Measurements from ENCODE around the gene CACNA1I.

CACNA1I gene

DNA sequence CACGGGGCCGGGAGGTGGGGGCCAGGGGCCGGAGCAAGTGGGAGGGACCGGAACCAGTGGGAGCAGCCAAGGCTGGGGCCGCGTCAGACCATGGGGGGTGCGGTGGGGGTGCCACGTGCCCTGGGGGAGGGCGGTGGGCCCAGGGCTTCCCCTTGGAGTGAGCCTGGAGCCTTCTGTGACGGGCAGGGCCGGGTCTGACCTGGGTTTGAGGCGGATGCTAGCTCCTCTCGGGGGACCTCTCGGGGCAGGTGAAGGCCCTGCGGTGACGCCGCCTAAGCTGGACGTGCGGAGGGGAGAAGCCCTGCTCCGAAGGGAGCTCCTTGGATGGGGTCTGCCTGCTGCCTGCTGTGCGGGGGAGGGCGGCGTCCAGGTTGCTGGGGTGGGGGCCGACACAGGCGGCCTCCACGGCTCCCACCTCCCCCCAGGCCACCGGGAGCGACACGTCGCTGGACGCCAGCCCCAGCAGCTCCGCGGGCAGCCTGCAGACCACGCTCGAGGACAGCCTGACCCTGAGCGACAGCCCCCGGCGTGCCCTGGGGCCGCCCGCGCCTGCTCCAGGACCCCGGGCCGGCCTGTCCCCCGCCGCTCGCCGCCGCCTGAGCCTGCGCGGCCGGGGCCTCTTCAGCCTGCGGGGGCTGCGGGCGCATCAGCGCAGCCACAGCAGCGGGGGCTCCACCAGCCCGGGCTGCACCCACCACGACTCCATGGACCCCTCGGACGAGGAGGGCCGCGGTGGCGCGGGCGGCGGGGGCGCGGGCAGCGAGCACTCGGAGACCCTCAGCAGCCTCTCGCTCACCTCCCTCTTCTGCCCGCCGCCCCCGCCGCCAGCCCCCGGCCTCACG lies 115.0 kb downstream of the CACNA1I start:
- H3K4me1 ChIP-seq (ENCODE audit: control insufficient read depth, insufficient read depth, low read length, unreplicated experiment): no peaks in the 10 kb centered on the region
- H3K4me3 ChIP-seq (ENCODE audit: low read depth, low read length): no peak overlapping the region
- peaks cover 48% of the 10 kb centered on the region for H3K27me3 ChIP-seq (ENCODE audit: insufficient read depth, low read length)
- no peaks in the 10 kb centered on the region for H3K79me2 ChIP-seq (ENCODE audit: control insufficient read depth, insufficient read depth, low read length, unreplicated experiment)
- no peak overlapping the region for H3K27ac ChIP-seq (ENCODE audit: low read depth, low read length)
- no peaks in the 10 kb centered on the region for H3K36me3 ChIP-seq (ENCODE audit: insufficient read depth, low read length)
- no peak overlapping the region for H2AFZ ChIP-seq (ENCODE audit: low read length, unreplicated experiment)

DNA sequence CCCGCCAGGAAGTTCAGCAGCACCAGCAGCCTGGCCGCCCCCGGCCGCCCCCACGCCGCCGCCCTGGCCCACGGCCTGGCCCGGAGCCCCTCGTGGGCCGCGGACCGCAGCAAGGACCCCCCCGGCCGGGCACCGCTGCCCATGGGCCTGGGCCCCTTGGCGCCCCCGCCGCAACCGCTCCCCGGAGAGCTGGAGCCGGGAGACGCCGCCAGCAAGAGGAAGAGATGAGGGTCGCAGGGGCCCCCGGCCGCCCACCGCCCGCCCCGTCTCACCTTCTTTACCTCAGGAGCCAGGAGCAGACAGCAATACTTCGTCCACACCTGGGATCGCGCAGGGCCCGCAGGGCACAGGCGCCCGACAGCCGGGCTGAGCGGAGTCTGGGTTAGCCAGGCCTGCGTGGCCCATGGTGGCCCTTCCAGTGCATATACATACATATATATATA lies 115.6 kb downstream of the CACNA1I start:
- Histone ChIP-seq H3K79me2 (ENCODE audit: control insufficient read depth, insufficient read depth, low read length, unreplicated experiment) (no peaks in the 10 kb centered on the region), H3K27ac (ENCODE audit: low read depth, low read length) (no peak overlapping the region), H3K27me3 (ENCODE audit: insufficient read depth, low read length) (peaks cover 54% of the 10 kb centered on the region), H3K4me1 (ENCODE audit: control insufficient read depth, insufficient read depth, low read length, unreplicated experiment) (no peaks in the 10 kb centered on the region), H3K4me3 (ENCODE audit: low read depth, low read length) (no peak overlapping the region), H3K36me3 (ENCODE audit: insufficient read depth, low read length) (no peaks in the 10 kb centered on the region), H2AFZ (ENCODE audit: low read length, unreplicated experiment) (no peak overlapping the region)

DNA sequence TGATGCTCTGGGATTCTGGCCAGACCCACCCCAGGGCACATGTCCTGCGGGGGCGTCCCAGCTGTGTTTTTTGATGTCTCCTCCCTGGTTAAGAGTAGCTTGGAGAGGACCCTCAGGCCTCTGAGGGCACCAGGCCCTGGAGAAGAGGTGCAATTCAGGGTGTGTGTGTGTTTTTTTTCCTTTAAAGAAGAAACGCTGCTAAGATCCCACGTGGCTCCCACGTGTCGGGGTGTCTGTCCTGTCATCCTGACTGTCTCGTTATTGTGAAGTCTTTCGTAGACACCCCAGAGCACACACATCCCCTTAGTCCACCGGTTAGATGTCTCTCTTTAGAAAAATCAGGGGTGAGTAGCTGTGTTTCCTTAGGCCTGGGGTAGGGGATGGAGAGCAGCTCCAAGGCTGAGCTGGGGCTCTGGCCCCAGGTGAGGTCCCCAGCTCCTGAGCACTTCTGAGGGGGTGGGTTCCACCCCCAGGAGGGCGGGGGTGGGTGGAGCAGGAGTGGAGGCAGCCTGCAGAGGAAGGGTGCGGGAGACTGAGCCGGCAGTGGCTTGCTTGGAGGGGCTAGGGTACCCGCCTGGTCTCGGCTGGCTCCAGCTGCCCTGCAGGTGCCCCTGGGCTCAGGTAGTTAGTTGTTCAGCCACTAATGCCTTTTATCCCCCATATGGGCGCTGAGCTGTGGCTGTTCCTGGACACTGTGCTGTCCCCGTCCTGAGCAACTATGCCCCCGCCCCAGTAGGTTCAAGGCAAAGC lies 116.4 kb downstream of the CACNA1I start:
- no peaks in the 10 kb centered on the region for H3K36me3 ChIP-seq (ENCODE audit: insufficient read depth, low read length)
- H3K4me3 ChIP-seq (ENCODE audit: low read depth, low read length): no peak overlapping the region
- no peaks in the 10 kb centered on the region for H3K79me2 ChIP-seq (ENCODE audit: control insufficient read depth, insufficient read depth, low read length, unreplicated experiment)
- no peak overlapping the region for H2AFZ ChIP-seq (ENCODE audit: low read length, unreplicated experiment)
- H3K4me1 ChIP-seq (ENCODE audit: control insufficient read depth, insufficient read depth, low read length, unreplicated experiment): no peaks in the 10 kb centered on the region
- peaks cover 56% of the 10 kb centered on the region for H3K27me3 ChIP-seq (ENCODE audit: insufficient read depth, low read length)
- H3K27ac ChIP-seq (ENCODE audit: low read depth, low read length): no peak overlapping the region

DNA sequence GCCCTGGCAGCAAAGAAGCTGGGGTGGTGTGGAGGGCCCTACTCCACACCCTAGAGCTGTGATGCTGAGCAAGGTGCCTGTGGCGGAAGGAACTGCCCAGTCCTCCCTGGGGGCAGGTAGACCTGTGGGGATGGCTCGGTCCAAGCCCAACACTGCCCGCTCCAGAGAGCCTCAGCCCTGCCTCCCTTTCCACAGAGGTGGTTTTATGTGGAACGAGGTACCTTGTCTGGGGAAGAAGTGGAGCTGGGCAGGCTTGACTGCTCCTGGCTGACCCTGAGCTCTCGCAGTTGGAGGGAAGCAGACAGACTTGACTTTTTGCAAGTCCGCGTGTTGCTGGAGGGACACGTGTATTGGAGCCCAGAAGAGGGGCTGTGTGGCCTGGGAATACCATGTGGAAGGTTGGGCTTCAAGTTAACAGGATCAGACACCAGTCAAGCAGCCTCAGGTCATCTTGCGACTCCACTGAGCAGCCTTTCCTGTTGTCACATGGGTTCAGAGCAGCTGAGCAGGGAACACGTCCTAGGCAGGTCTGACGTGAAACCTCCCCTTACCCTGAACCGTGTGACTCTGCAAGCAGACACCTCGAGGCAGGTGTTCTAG lies 117.7 kb downstream of the CACNA1I start:
- no peak overlapping the region for H2AFZ ChIP-seq (ENCODE audit: low read length, unreplicated experiment)
- peaks cover 56% of the 10 kb centered on the region for H3K27me3 ChIP-seq (ENCODE audit: insufficient read depth, low read length)
- H3K36me3 ChIP-seq (ENCODE audit: insufficient read depth, low read length): no peaks in the 10 kb centered on the region
- no peak overlapping the region for H3K4me3 ChIP-seq (ENCODE audit: low read depth, low read length)
- no peaks in the 10 kb centered on the region for H3K79me2 ChIP-seq (ENCODE audit: control insufficient read depth, insufficient read depth, low read length, unreplicated experiment)
- no peaks in the 10 kb centered on the region for H3K4me1 ChIP-seq (ENCODE audit: control insufficient read depth, insufficient read depth, low read length, unreplicated experiment)
- H3K27ac ChIP-seq (ENCODE audit: low read depth, low read length): no peak overlapping the region

DNA sequence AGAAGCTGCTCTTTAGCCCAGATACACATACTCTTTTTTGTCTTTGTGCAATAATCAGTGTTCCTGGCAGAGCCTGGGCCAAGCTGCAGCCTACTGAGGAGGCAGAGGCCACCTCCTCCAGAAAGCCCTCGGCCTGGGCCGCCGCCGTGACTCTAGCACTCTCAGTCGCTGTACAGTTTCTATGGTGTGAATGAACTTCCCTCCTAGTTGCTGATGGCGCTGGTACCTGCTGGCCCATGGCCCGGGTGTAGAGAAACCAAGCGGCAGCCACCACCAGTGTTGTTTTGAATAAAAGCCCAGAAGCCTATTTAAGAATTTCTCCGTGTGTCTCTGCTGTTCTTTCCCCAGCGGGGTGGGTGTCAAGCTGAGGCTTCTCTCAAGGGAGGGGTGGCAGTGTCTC lies 118.9 kb downstream of the CACNA1I start:
- H3K36me3 ChIP-seq (ENCODE audit: insufficient read depth, low read length): no peaks in the 10 kb centered on the region
- H3K27me3 ChIP-seq (ENCODE audit: insufficient read depth, low read length): peaks cover 52% of the 10 kb centered on the region
- no peaks in the 10 kb centered on the region for H3K79me2 ChIP-seq (ENCODE audit: control insufficient read depth, insufficient read depth, low read length, unreplicated experiment)
- no peak overlapping the region for H3K27ac ChIP-seq (ENCODE audit: low read depth, low read length)
- no peak overlapping the region for H2AFZ ChIP-seq (ENCODE audit: low read length, unreplicated experiment)
- no peaks in the 10 kb centered on the region for H3K4me1 ChIP-seq (ENCODE audit: control insufficient read depth, insufficient read depth, low read length, unreplicated experiment)
- H3K4me3 ChIP-seq (ENCODE audit: low read depth, low read length): no peak overlapping the region

DNA sequence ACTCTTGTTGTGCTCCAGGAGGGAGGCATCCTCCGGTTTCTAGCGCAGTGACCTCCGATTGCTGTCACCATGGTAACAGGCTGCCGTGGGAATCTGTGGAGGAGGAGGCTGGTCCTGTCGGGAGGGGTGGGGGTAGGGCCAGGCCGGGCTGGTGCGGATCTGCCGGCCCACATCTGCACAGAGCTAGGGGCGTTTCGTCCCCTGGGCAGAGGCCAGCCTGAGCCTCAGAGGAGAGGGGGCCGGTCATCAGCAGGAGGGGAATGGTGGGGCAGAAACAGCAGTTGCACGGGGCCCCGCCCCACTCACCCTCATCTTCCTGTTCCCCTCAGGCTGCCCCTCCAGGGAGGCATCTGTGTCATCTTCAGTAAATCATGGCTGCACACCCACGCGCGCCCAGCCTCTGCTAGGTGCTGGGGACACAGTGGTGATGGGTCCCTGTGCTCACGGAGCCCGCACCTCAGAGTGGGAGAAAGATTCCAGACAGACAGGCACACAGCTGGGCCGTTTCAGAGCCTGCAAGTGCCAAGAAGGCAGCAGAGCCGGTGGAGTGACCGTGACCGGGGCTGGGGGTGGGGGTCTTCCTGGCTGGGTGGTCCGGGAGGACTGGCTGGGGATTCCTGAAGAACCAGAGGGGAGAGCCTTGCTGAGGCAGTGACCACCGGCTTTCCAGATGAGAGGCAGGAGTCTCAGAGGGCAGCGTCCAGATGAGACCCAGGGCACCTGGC lies 120.5 kb downstream of the CACNA1I start:
- H3K79me2 ChIP-seq (ENCODE audit: control insufficient read depth, insufficient read depth, low read length, unreplicated experiment): no peaks in the 10 kb centered on the region
- H3K27ac ChIP-seq (ENCODE audit: low read depth, low read length): no peak overlapping the region
- no peaks in the 10 kb centered on the region for H3K36me3 ChIP-seq (ENCODE audit: insufficient read depth, low read length)
- no peaks in the 10 kb centered on the region for H3K4me1 ChIP-seq (ENCODE audit: control insufficient read depth, insufficient read depth, low read length, unreplicated experiment)
- no peak overlapping the region for H3K4me3 ChIP-seq (ENCODE audit: low read depth, low read length)
- no peak overlapping the region for H2AFZ ChIP-seq (ENCODE audit: low read length, unreplicated experiment)
- peaks cover 42% of the 10 kb centered on the region for H3K27me3 ChIP-seq (ENCODE audit: insufficient read depth, low read length)

DNA sequence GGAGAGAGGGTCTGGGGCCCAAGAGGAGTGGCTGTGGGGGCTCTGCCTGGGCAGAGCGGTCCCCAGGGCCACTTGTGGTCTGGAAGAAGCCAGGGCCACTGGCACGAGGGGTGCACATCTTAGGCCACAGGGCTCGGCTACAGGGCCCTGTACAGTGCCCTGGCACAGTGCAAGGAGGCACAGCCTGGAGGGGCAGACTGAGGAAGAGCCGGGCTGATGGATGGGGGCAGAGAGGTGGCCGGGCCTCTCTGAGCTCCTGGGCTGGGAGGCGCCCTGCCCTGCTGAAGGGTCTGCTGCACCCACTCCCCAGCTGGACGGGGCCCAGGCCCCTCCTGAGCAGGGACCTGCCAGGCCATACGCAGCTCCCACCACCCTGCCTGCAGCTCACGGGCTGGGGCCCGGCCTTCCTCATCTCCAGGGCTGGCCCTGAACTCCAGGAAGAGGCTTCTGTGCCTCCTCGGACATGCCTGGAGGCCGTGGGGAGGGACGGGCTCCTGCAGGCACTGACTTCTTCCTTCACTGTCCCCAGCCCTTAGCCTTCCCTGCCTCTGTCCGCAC lies 123.5 kb downstream of the CACNA1I start:
- Histone ChIP-seq H3K27ac (ENCODE audit: low read depth, low read length) (no peak overlapping the region), H3K4me1 (ENCODE audit: control insufficient read depth, insufficient read depth, low read length, unreplicated experiment) (no peaks in the 10 kb centered on the region), H3K79me2 (ENCODE audit: control insufficient read depth, insufficient read depth, low read length, unreplicated experiment) (no peaks in the 10 kb centered on the region), H2AFZ (ENCODE audit: low read length, unreplicated experiment) (no peak overlapping the region), H3K4me3 (ENCODE audit: low read depth, low read length) (no peak overlapping the region), H3K36me3 (ENCODE audit: insufficient read depth, low read length) (no peaks in the 10 kb centered on the region), H3K27me3 (ENCODE audit: insufficient read depth, low read length) (peaks cover 25% of the 10 kb centered on the region)

DNA sequence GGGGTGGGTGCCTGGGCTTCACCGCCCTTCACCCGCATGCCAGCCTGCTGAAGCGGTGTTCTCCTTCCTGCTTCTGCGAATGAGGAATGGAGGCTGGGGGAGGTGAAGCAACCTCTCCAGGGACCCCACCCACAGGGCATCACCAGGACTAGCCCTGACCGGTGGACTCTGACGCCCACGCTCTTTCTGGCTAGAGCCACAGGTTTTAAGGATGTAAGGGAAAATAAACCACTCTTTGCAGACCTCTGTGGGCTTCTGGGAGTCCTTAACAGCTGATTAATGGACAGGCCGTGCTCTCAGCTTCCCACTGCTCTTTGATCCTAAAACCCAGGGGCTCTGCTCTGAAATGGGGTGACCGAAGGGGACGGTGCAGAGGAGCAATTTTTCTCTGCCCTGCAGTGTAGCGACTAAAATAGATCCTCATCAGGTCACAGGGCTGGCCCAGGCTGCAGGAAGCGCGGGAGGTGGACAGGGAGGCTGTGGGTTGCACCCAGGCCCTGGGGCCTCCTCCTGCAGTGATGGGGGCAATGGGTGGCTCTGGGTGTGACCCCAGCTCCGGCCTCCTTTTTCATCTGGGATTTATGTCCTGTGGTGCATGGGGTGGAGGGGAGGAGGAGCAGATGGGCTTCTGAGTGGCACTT lies 127.4 kb downstream of the CACNA1I start:
- H2AFZ ChIP-seq (ENCODE audit: low read length, unreplicated experiment): no peak overlapping the region

DNA sequence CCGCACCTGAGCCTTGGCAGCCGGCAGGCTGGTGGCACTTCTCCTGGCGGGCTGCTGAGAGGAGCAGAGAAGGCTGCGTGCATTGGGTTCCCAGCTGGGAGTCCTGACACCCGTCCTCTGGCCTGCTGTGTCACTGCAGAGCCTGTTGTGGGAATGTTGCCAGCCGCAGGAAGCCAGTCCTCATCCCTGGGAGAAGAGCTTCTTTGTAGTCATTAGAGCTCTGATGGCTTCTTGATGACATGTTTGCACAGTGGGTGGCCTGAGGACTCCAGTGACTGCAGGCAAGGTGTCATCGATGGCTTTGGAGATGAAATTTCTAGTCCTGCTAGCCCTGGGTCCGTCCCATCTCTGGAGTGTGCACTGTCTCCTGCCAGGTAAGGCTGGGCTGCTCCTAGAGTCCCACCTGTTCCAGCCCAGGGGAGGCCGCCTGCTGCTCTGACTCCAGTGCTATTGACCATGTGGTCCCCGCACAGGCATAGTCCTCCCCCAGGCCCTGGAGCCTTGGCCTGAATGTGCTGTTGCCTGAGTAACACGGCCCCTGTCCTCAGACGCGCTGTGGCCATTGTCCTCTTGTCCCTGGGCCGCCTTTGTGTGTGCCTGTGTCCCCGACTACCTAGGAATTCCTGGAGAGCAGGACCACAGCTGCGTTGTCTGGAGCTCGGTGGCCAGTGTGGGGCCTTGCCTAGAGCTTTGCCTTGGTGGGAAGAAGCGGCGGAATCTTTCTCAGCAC lies 129.2 kb downstream of the CACNA1I start:
- Histone ChIP-seq H3K36me3 (ENCODE audit: insufficient read depth, low read length) (no peaks in the 10 kb centered on the region), H3K27ac (ENCODE audit: low read depth, low read length) (no peak overlapping the region), H3K79me2 (ENCODE audit: control insufficient read depth, insufficient read depth, low read length, unreplicated experiment) (no peaks in the 10 kb centered on the region), H3K4me3 (ENCODE audit: low read depth, low read length) (no peak overlapping the region), H3K27me3 (ENCODE audit: insufficient read depth, low read length) (peaks cover 37% of the 10 kb centered on the region), H2AFZ (ENCODE audit: low read length, unreplicated experiment) (no peak overlapping the region), H3K4me1 (ENCODE audit: control insufficient read depth, insufficient read depth, low read length, unreplicated experiment) (no peaks in the 10 kb centered on the region)

More for the DNA sequence above, 127.4 kb downstream of the CACNA1I start:
- Histone ChIP-seq H3K4me3 (ENCODE audit: low read depth, low read length) (no peak overlapping the region), H3K27ac (ENCODE audit: low read depth, low read length) (no peak overlapping the region), H3K27me3 (ENCODE audit: insufficient read depth, low read length) (peaks cover 27% of the 10 kb centered on the region), H3K36me3 (ENCODE audit: insufficient read depth, low read length) (no peaks in the 10 kb centered on the region), H3K79me2 (ENCODE audit: control insufficient read depth, insufficient read depth, low read length, unreplicated experiment) (no peaks in the 10 kb centered on the region), H3K4me1 (ENCODE audit: control insufficient read depth, insufficient read depth, low read length, unreplicated experiment) (no peaks in the 10 kb centered on the region)
